ENCODE measurements around the gene C2orf69.
A peak's percentile ranks its signal among the peaks of the same experiment; 100 is the strongest.

The C2orf69 gene

GRCh38 chr2:199940373-199940772 is 29.3 kb downstream of the C2orf69 start:
- H3K4me1 ChIP-seq (ENCODE audit: control insufficient read depth, insufficient read depth, low read length, unreplicated experiment) = no peaks in the 10 kb centered on the region
- H3K27me3 ChIP-seq (ENCODE audit: insufficient read depth, low read length) = no peaks in the 10 kb centered on the region
- no peak overlapping the region for H3K4me3 ChIP-seq (ENCODE audit: low read depth, low read length)
- H3K27ac ChIP-seq (ENCODE audit: low read depth, low read length) = no peak overlapping the region
- H3K36me3 ChIP-seq (ENCODE audit: insufficient read depth, low read length) = peaks cover 4% of the 10 kb centered on the region; the same call in 1 of the 2 replicates
- peaks cover 5% of the 10 kb centered on the region for H3K79me2 ChIP-seq (ENCODE audit: control insufficient read depth, insufficient read depth, low read length, unreplicated experiment)
- no peak overlapping the region for H2AFZ ChIP-seq (ENCODE audit: low read length, unreplicated experiment)

GRCh38 chr2:199943373-199943772 is 32.3 kb downstream of the C2orf69 start:
- Histone ChIP-seq H3K79me2 (ENCODE audit: control insufficient read depth, insufficient read depth, low read length, unreplicated experiment) (peaks cover 11% of the 10 kb centered on the region), H3K27me3 (ENCODE audit: insufficient read depth, low read length) (no peaks in the 10 kb centered on the region), H3K27ac (ENCODE audit: low read depth, low read length) (no peak overlapping the region), H3K4me1 (ENCODE audit: control insufficient read depth, insufficient read depth, low read length, unreplicated experiment) (peaks cover 5% of the 10 kb centered on the region), H3K36me3 (ENCODE audit: insufficient read depth, low read length) (peaks cover 26% of the 10 kb centered on the region), H2AFZ (ENCODE audit: low read length, unreplicated experiment) (no peak overlapping the region), H3K4me3 (ENCODE audit: low read depth, low read length) (no peak overlapping the region)

- Histone ChIP-seq H3K79me2 (ENCODE audit: control insufficient read depth, insufficient read depth, low read length, unreplicated experiment) (peaks cover 28% of the 10 kb centered on the region), H3K36me3 (ENCODE audit: insufficient read depth, low read length) (peaks cover 32% of the 10 kb centered on the region), H3K4me1 (ENCODE audit: control insufficient read depth, insufficient read depth, low read length, unreplicated experiment) (peaks cover 5% of the 10 kb centered on the region), H3K4me3 (ENCODE audit: low read depth, low read length) (no peak overlapping the region), H3K27ac (ENCODE audit: low read depth, low read length) (no peak overlapping the region), H2AFZ (ENCODE audit: low read length, unreplicated experiment) (no peak overlapping the region), H3K27me3 (ENCODE audit: insufficient read depth, low read length) (no peaks in the 10 kb centered on the region)
These were observed 35.1 kb downstream of the C2orf69 start for GRCh38 chr2:199946196-199946595.

GRCh38 chr2:199946836-199947235 is 35.7 kb downstream of the C2orf69 start:
- Histone ChIP-seq H3K79me2 (ENCODE audit: control insufficient read depth, insufficient read depth, low read length, unreplicated experiment) (peaks cover 29% of the 10 kb centered on the region), H2AFZ (ENCODE audit: low read length, unreplicated experiment) (no peak overlapping the region), H3K4me3 (ENCODE audit: low read depth, low read length) (no peak overlapping the region), H3K27ac (ENCODE audit: low read depth, low read length) (0 out of 2 replicates have a peak overlapping the region, but pooled peaks have one; percentile 5), H3K36me3 (ENCODE audit: insufficient read depth, low read length) (peaks cover 35% of the 10 kb centered on the region), H3K4me1 (ENCODE audit: control insufficient read depth, insufficient read depth, low read length, unreplicated experiment) (peaks cover 5% of the 10 kb centered on the region), H3K27me3 (ENCODE audit: insufficient read depth, low read length) (no peaks in the 10 kb centered on the region)

GRCh38 chr2:199950396-199950795 is 39.3 kb downstream of the C2orf69 start:
- H3K4me3 ChIP-seq (ENCODE audit: low read depth, low read length) = no peak overlapping the region
- H3K79me2 ChIP-seq (ENCODE audit: control insufficient read depth, insufficient read depth, low read length, unreplicated experiment) = peaks cover 55% of the 10 kb centered on the region
- H3K27ac ChIP-seq (ENCODE audit: low read depth, low read length) = no peak overlapping the region
- H2AFZ ChIP-seq (ENCODE audit: low read length, unreplicated experiment) = no peak overlapping the region
- H3K27me3 ChIP-seq (ENCODE audit: insufficient read depth, low read length) = no peaks in the 10 kb centered on the region
- peaks cover 30% of the 10 kb centered on the region for H3K36me3 ChIP-seq (ENCODE audit: insufficient read depth, low read length)
- H3K4me1 ChIP-seq (ENCODE audit: control insufficient read depth, insufficient read depth, low read length, unreplicated experiment) = peaks cover 14% of the 10 kb centered on the region

GRCh38 chr2:199951023-199951422 is 39.9 kb downstream of the C2orf69 start:
- H3K4me1 ChIP-seq (ENCODE audit: control insufficient read depth, insufficient read depth, low read length, unreplicated experiment) = peaks cover 14% of the 10 kb centered on the region
- no peak overlapping the region for H3K4me3 ChIP-seq (ENCODE audit: low read depth, low read length)
- H3K27me3 ChIP-seq (ENCODE audit: insufficient read depth, low read length) = no peaks in the 10 kb centered on the region
- H3K27ac ChIP-seq (ENCODE audit: low read depth, low read length) = no peak overlapping the region
- peaks cover 55% of the 10 kb centered on the region for H3K79me2 ChIP-seq (ENCODE audit: control insufficient read depth, insufficient read depth, low read length, unreplicated experiment)
- H3K36me3 ChIP-seq (ENCODE audit: insufficient read depth, low read length) = peaks cover 25% of the 10 kb centered on the region
- no peak overlapping the region for H2AFZ ChIP-seq (ENCODE audit: low read length, unreplicated experiment)

- peaks cover 18% of the 10 kb centered on the region for H3K36me3 ChIP-seq (ENCODE audit: insufficient read depth, low read length)
- peaks cover 76% of the 10 kb centered on the region for H3K79me2 ChIP-seq (ENCODE audit: control insufficient read depth, insufficient read depth, low read length, unreplicated experiment)
These were observed 43.9 kb downstream of the C2orf69 start for GRCh38 chr2:199955007-199955338.

GRCh38 chr2:199955339-199956061 is 44.4 kb downstream of the C2orf69 start, which contains the start of the genes MAIP1 and TYW5:
Gene MAIP1, plus strand, starts transcription at chr2:199955582. Its CDS starts 217 bp downstream, at chr2:199955799.
Gene TYW5, minus strand, starts transcription at chr2:199955491. Its CDS starts 21 bp downstream, at chr2:199955470.
- Histone ChIP-seq H3K4me1 (ENCODE audit: control insufficient read depth, insufficient read depth, low read length, unreplicated experiment) (peaks cover 23% of the 10 kb centered on the region), H3K79me2 (ENCODE audit: control insufficient read depth, insufficient read depth, low read length, unreplicated experiment) (peaks cover 71% of the 10 kb centered on the region), H3K4me3 (ENCODE audit: low read depth, low read length) (peak within 1 kb of the TSS; percentile 99), H3K36me3 (ENCODE audit: insufficient read depth, low read length) (peaks cover 20% of the 10 kb centered on the region), H2AFZ (ENCODE audit: low read length, unreplicated experiment) (peak within 1 kb of the TSS; percentile 97), H3K27ac (ENCODE audit: low read depth, low read length) (peak within 1 kb of the TSS; percentile 78), H3K27me3 (ENCODE audit: insufficient read depth, low read length) (no peaks in the 10 kb centered on the region)

More at GRCh38 chr2:199955007-199955338, 43.9 kb downstream of the C2orf69 start:
- peak overlapping the region; percentile 97 for H2AFZ ChIP-seq (ENCODE audit: low read length, unreplicated experiment)
- peak overlapping the region; percentile 99 for H3K4me3 ChIP-seq (ENCODE audit: low read depth, low read length)
- H3K27ac ChIP-seq (ENCODE audit: low read depth, low read length) = peak overlapping the region; percentile 78
- peaks cover 23% of the 10 kb centered on the region for H3K4me1 ChIP-seq (ENCODE audit: control insufficient read depth, insufficient read depth, low read length, unreplicated experiment)
- H3K27me3 ChIP-seq (ENCODE audit: insufficient read depth, low read length) = no peaks in the 10 kb centered on the region

GRCh38 chr2:199956062-199956380 is 44.9 kb downstream of the C2orf69 start:
- Histone ChIP-seq H3K4me3 (ENCODE audit: low read depth, low read length) (peak overlapping the region; percentile 99), H3K79me2 (ENCODE audit: control insufficient read depth, insufficient read depth, low read length, unreplicated experiment) (peaks cover 68% of the 10 kb centered on the region), H3K4me1 (ENCODE audit: control insufficient read depth, insufficient read depth, low read length, unreplicated experiment) (peaks cover 23% of the 10 kb centered on the region), H3K27ac (ENCODE audit: low read depth, low read length) (peak overlapping the region; percentile 78), H3K27me3 (ENCODE audit: insufficient read depth, low read length) (no peaks in the 10 kb centered on the region), H2AFZ (ENCODE audit: low read length, unreplicated experiment) (peak overlapping the region; percentile 97), H3K36me3 (ENCODE audit: insufficient read depth, low read length) (peaks cover 17% of the 10 kb centered on the region)

- no peak overlapping the region for H2AFZ ChIP-seq (ENCODE audit: low read length, unreplicated experiment)
- H3K79me2 ChIP-seq (ENCODE audit: control insufficient read depth, insufficient read depth, low read length, unreplicated experiment) = peaks cover 54% of the 10 kb centered on the region
- H3K27me3 ChIP-seq (ENCODE audit: insufficient read depth, low read length) = no peaks in the 10 kb centered on the region
- H3K4me1 ChIP-seq (ENCODE audit: control insufficient read depth, insufficient read depth, low read length, unreplicated experiment) = peaks cover 23% of the 10 kb centered on the region
- no peak overlapping the region; the same call in 1 of the 2 replicates for H3K4me3 ChIP-seq (ENCODE audit: low read depth, low read length)
- H3K36me3 ChIP-seq (ENCODE audit: insufficient read depth, low read length) = peaks cover 15% of the 10 kb centered on the region
- H3K27ac ChIP-seq (ENCODE audit: low read depth, low read length) = no peak overlapping the region
These were observed 46.9 kb downstream of the C2orf69 start for GRCh38 chr2:199958014-199958413.

GRCh38 chr2:199962203-199962602 is 51.1 kb downstream of the C2orf69 start:
- Histone ChIP-seq H3K27me3 (ENCODE audit: insufficient read depth, low read length) (no peaks in the 10 kb centered on the region), H3K79me2 (ENCODE audit: control insufficient read depth, insufficient read depth, low read length, unreplicated experiment) (peaks cover 17% of the 10 kb centered on the region), H3K4me3 (ENCODE audit: low read depth, low read length) (no peak overlapping the region), H3K4me1 (ENCODE audit: control insufficient read depth, insufficient read depth, low read length, unreplicated experiment) (peaks cover 7% of the 10 kb centered on the region), H2AFZ (ENCODE audit: low read length, unreplicated experiment) (no peak overlapping the region), H3K36me3 (ENCODE audit: insufficient read depth, low read length) (peaks cover 28% of the 10 kb centered on the region), H3K27ac (ENCODE audit: low read depth, low read length) (no peak overlapping the region)
